Caco-2 (cell line): ENCODE results near the gene RAD23A. TPM values are rescaled to one million over a fixed set of nuclear protein-coding genes. Genes with fewer than 3 reads are reported as not detected.
A peak's percentile ranks its signal among the peaks of the same experiment; 100 is the strongest.

ENCODE experiments used
- BruUV-seq: library from RNA; stranded (reverse); fragments of 400-500 nt; replicated peaks from 2 replicates; lab custom pipeline; 2021; lab: Mats Ljungman, UMichigan
- CTCF ChIA-PET: fragments of 300-600 bp; sonication (Branson Sonifier 250); formaldehyde crosslinking; loops from one replicate; lab custom pipeline; 2022; ENCODE audit warnings: antibody characterized with exemption; lab: Charles Lee
- POLR2A ChIA-PET: fragments of 300-600 bp; sonication (Branson Sonifier 250); formaldehyde crosslinking; loops from one replicate; lab custom pipeline; 2022; ENCODE audit warnings: antibody characterized with exemption; lab: Charles Lee
- DNase-seq, 2 experiments: peaks; one replicate each; pipeline versions ENCODE4 v3.0.0 to v3.0.0-alpha.2; 2020 to 2022
- H3K27me3 ChIP-seq: replicated peaks from 2 replicates; pipeline ENCODE4 v1.6.0; 2011; ENCODE audit warnings: low read length; ENCODE audit not compliant: control insufficient read depth, insufficient read depth
- H3K36me3 ChIP-seq: 2 replicates; pipeline ENCODE4 v1.5.1; 2011; ENCODE audit warnings: low read length; ENCODE audit not compliant: control insufficient read depth, insufficient read depth
- H3K4me1 ChIP-seq: fragments of 250-450 bp; sonication (Bioruptor Pico); 2 replicates; pipeline ENCODE4 v1.5.1; 2020; ENCODE audit warnings: mild to moderate bottlenecking
- H3K4me3 ChIP-seq: 2 replicates; pipeline ENCODE4 v1.5.1; 2011; ENCODE audit warnings: low read depth, mild to moderate bottlenecking, control low read depth, low read length
- H3K9me3 ChIP-seq: fragments of 250-450 bp; sonication (Bioruptor Pico); 2 replicates; pipeline ENCODE4 v1.5.1; 2020; ENCODE audit warnings: mild to moderate bottlenecking, moderate library complexity
- H3K27ac Mint-ChIP-seq: one replicate; pipeline ENCODE4 v1.8.0; 2022; ENCODE audit warnings: mixed read lengths; ENCODE audit not compliant: unreplicated experiment
- H3K27me3 Mint-ChIP-seq: one replicate; pipeline ENCODE4 v1.8.0; 2022; ENCODE audit warnings: mixed read lengths; ENCODE audit not compliant: insufficient read depth, unreplicated experiment
- H3K36me3 Mint-ChIP-seq: one replicate; pipeline ENCODE4 v1.8.0; 2022; ENCODE audit warnings: mild to moderate bottlenecking, mixed read lengths; ENCODE audit not compliant: insufficient read depth, unreplicated experiment
- H3K4me1 Mint-ChIP-seq: one replicate; pipeline ENCODE4 v1.8.0; 2022; ENCODE audit warnings: low read depth, mixed read lengths; ENCODE audit not compliant: unreplicated experiment
- H3K4me3 Mint-ChIP-seq: one replicate; pipeline ENCODE4 v1.8.0; 2022; ENCODE audit warnings: mild to moderate bottlenecking, moderate library complexity, mixed read lengths; ENCODE audit not compliant: unreplicated experiment
- H3K9me3 Mint-ChIP-seq: one replicate; pipeline ENCODE4 v1.8.0; 2022; ENCODE audit warnings: mixed read lengths; ENCODE audit not compliant: unreplicated experiment
- CTCF ChIP-seq, 2 experiments: fragments of 200-600 bp in 1 of 2; IDR thresholded peaks; 1 replicate in 1 of 2; 2 replicates in 1 of 2; pipeline versions ENCODE4 v1.5.1 to v1.8.0; 2011 to 2022; ENCODE audit warnings: antibody characterized with exemption in 1 of 2, control low read depth in 1 of 2, inconsistent platforms in 1 of 2, low read depth in 1 of 2, low read length in 1 of 2, mild to moderate bottlenecking in 1 of 2, moderate library complexity in 1 of 2; ENCODE audit not compliant: insufficient read depth in 1 of 2, severe bottlenecking in 1 of 2, unreplicated experiment in 1 of 2
- intact Hi-C: fragments of 100-400 bp; cut with micrococcal nuclease; formaldehyde crosslinking; loops from one replicate; pipeline ENCODE4 v1.10.0; 2022; ENCODE audit not compliant: unreplicated experiment
- total RNA-seq: library from RNA; stranded (reverse); gene quantifications from 2 replicates; pipeline ENCODE4 v1.2.3, GENCODE V29; 2022

The RAD23A gene
- total RNA-seq, 1 experiment from 2014 or later = 102 TPM

DNA sequence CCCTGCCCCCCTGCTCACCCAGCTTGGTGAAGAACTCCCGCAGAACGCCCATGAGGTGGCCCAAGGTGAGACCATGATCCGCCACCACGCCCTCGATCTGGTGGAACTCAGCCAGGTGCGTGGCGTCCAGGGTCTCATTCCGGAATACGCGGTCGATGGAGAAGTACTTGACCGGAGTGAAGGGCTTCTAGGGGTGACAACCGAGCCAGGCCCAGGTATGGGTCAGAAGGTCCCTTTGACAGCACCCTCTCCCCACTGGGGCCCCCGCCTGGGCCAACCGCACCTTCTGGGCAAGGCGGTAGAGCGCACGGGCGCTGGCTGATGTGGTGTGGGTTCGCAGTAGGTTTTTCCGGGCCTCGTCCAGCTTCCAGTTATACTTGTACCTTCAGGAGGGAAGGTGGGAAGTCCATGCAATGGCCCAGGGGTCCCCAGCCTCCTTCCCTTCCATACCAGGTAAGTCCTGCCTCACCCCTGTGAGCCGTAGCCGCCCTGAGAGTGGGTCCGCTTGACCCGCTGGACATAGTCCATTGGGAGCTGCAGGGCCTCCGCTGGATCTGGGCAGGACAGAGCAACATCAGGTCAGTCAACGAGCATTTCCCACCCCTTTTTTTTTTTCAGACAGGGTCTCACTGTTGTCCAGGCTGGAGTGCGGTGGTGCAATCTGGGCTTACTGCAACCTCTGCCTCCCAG lies 20.9 kb upstream of the RAD23A start:
- H3K36me3 ChIP-seq = peaks cover 4% of the 10 kb centered on the region
- no TSS peak for BruUV-seq
- no peak for DNase-seq

DNA sequence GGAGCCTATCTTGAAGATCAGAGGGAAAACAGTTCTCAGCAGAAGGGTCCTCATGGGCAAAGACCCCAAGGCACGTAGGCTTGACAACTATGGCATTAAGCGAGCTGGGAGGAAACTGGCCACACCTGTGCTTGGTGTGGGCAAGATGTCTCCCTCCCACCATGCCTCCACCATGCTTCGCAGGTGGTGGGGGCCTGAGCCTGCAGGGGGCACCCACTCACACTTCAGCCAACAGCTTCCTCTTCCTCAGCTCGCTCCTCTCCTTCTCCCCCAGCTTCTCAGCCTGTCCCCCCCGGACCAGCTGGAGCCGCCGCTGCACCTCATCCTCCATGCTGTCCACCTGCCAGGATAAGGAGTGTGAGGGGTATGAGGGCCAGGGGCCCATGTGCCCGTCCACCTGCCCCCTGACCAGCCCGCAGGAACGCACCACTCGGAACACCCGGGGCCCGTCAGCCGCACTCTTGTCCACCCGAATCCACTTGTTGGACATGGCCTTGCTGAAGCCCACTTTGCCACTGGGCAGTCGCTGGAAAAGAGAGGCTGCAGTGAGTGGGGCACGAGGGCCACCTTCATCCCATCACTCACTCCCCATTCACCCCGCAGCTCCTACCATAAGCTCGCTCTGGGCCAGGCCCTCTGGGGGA lies 15.5 kb upstream of the RAD23A start:
- Histone ChIP-seq H3K4me3 (no peak overlapping the region), H3K9me3 (no peaks in the 10 kb centered on the region), H3K27me3 (no peaks in the 10 kb centered on the region), H3K36me3 (peaks cover 5% of the 10 kb centered on the region), H3K4me1 (0 out of 2 replicates have a peak, but pooled peaks cover 9% of the 10 kb centered on the region)
- intact Hi-C loops = no loop called here
- Mint-ChIP-seq H3K27ac (no peak overlapping the region), H3K27me3 (no peaks in the 10 kb centered on the region), H3K4me1 (peaks cover 12% of the 10 kb centered on the region), H3K4me3 (no peak overlapping the region), H3K9me3 (no peaks in the 10 kb centered on the region), H3K36me3 (peaks cover 71% of the 10 kb centered on the region)
- BruUV-seq = no TSS peak
- ChIA-PET POLR2A (interaction anchor here (1.0 kb wide), 1 partner anchor 39 kb away, joined by 4 read pairs; the partner anchor contains the start of gene GCDH), CTCF (interaction anchor here (0.6 kb wide), 1 partner anchor 868 kb away, joined by 3 read pairs; no protein-coding TSS in a partner anchor)
- DNase-seq = no peak
- TF ChIP-seq CTCF (IDR thresholded peaks at IDR 0.05; ENCODE audit: insufficient read depth in 1 of 2, low read depth in 1 of 2, low read length in 1 of 2, severe bottlenecking in 1 of 2, unreplicated experiment in 1 of 2) = no peak

More for the DNA sequence above, 20.9 kb upstream of the RAD23A start:
- Histone ChIP-seq H3K27me3 (no peaks in the 10 kb centered on the region), H3K4me3 (no peak overlapping the region), H3K4me1 (no peaks in the 10 kb centered on the region), H3K9me3 (no peaks in the 10 kb centered on the region)
- CTCF ChIA-PET = no interaction called here
- peaks cover 85% of the 10 kb centered on the region for H3K36me3 Mint-ChIP-seq
- no peaks in the 10 kb centered on the region for H3K27me3 Mint-ChIP-seq
- intact Hi-C loops = no loop called here
- POLR2A ChIA-PET = no interaction called here
- H3K4me3 Mint-ChIP-seq = no peak overlapping the region
- no peaks in the 10 kb centered on the region for H3K9me3 Mint-ChIP-seq
- H3K27ac Mint-ChIP-seq = no peak overlapping the region
- no peaks in the 10 kb centered on the region for H3K4me1 Mint-ChIP-seq
- TF ChIP-seq CTCF (IDR thresholded peaks at IDR 0.05; ENCODE audit: insufficient read depth in 1 of 2, low read depth in 1 of 2, low read length in 1 of 2, severe bottlenecking in 1 of 2, unreplicated experiment in 1 of 2) = no peak

GRCh38 chr19:12932392-12933286 lies 13.0 kb upstream of the RAD23A start:
- Histone ChIP-seq H3K9me3 (no peaks in the 10 kb centered on the region), H3K4me3 (peak overlapping the region; percentile 90), H3K27me3 (no peaks in the 10 kb centered on the region), H3K36me3 (peaks cover 4% of the 10 kb centered on the region), H3K4me1 (0 out of 2 replicates have a peak, but pooled peaks cover 13% of the 10 kb centered on the region)
- peaks cover 19% of the 10 kb centered on the region for H3K4me1 Mint-ChIP-seq
- peak overlapping the region; percentile 91 for H3K27ac Mint-ChIP-seq
- H3K36me3 Mint-ChIP-seq = peaks cover 48% of the 10 kb centered on the region
- intact Hi-C loops = no loop called here
- POLR2A ChIA-PET = interaction anchor here (0.8 to 1.4 kb wide), 3 partner anchors 12 to 41 kb away, joined by 5 to 9 read pairs (median 5); partner anchors contain the start of gene GCDH
- no peak for TF ChIP-seq CTCF (IDR thresholded peaks at IDR 0.05; ENCODE audit: insufficient read depth in 1 of 2, low read depth in 1 of 2, low read length in 1 of 2, severe bottlenecking in 1 of 2, unreplicated experiment in 1 of 2)
- no peaks in the 10 kb centered on the region for H3K9me3 Mint-ChIP-seq
- CTCF ChIA-PET = interaction anchor here (0.9 to 1.3 kb wide), 2 partner anchors 33 to 48 kb away, joined by 4 read pairs; no protein-coding TSS in a partner anchor
- BruUV-seq = no TSS peak
- peak overlapping the region; percentile 98 for H3K4me3 Mint-ChIP-seq
- DNase-seq = no peak
- H3K27me3 Mint-ChIP-seq = no peaks in the 10 kb centered on the region
